Fibroblast of mammary gland (primary cell): ENCODE data around the gene KRTAP29-1.

Experiments
- DNase-seq: peaks from one replicate; pipeline ENCODE4 v3.0.0-alpha.2; 2010; ENCODE audit warnings: low read depth
- H3K4me3 ChIP-seq: 2 replicates; pipeline ENCODE4 v1.5.1; 2011; ENCODE audit warnings: low read depth, mild to moderate bottlenecking, low read length, moderate library complexity; ENCODE audit not compliant: control insufficient read depth
- TF ChIP-seq, protein P1 (sequence below): conservative IDR thresholded peaks from 2 replicates; pipeline ENCODE4 v1.5.1; 2011; ENCODE audit warnings: low read depth, low read length, inconsistent platforms; ENCODE audit not compliant: control insufficient read depth, insufficient read depth

The KRTAP29-1 gene

GRCh38 chr17:41340934-41341861, 38.5 kb upstream of the KRTAP29-1 start:
- DNase-seq = no peak
- TF ChIP-seq, protein P1, sequence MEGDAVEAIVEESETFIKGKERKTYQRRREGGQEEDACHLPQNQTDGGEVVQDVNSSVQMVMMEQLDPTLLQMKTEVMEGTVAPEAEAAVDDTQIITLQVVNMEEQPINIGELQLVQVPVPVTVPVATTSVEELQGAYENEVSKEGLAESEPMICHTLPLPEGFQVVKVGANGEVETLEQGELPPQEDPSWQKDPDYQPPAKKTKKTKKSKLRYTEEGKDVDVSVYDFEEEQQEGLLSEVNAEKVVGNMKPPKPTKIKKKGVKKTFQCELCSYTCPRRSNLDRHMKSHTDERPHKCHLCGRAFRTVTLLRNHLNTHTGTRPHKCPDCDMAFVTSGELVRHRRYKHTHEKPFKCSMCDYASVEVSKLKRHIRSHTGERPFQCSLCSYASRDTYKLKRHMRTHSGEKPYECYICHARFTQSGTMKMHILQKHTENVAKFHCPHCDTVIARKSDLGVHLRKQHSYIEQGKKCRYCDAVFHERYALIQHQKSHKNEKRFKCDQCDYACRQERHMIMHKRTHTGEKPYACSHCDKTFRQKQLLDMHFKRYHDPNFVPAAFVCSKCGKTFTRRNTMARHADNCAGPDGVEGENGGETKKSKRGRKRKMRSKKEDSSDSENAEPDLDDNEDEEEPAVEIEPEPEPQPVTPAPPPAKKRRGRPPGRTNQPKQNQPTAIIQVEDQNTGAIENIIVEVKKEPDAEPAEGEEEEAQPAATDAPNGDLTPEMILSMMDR = no peak

GRCh38 chr17:41340494-41340893, 37.8 kb upstream of the KRTAP29-1 start:
- DNase-seq = no peak
- TF ChIP-seq, protein P1 = no peak
- no peak overlapping the region for H3K4me3 ChIP-seq

More at GRCh38 chr17:41340934-41341861, 38.5 kb upstream of the KRTAP29-1 start:
- H3K4me3 ChIP-seq = no peak overlapping the region

GRCh38 chr17:41339571-41340172, 37.0 kb upstream of the KRTAP29-1 start:
- TF ChIP-seq, protein P1 = no peak
- no peak overlapping the region for H3K4me3 ChIP-seq
- no peak for DNase-seq

- TF ChIP-seq, protein P1 = no peak
- no peak for DNase-seq
- no peak overlapping the region for H3K4me3 ChIP-seq
Measured at GRCh38 chr17:41338961-41339485, 36.4 kb upstream of the KRTAP29-1 start.

DNA sequence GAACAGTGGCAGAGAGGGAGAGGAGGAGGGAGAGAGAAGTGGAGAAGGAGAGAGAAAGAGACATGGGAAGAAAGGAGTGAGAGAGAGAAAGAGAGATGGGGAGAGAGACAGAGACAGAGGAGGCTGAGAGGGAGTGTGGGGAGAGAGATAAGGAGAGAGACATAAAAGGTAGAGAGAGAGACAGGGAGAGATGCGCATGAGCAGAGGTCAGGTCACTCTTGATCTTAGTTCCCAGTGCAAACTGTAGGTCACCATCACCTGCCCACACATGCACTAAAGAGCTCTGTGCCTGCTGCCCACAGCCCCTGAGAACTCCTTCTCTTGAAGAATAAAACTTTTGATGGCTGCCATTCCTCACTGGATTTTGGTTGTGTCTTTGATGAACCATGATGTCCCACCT, 33.1 kb upstream of the KRTAP29-1 start:
- no peak overlapping the region for H3K4me3 ChIP-seq
- no peak for DNase-seq
- TF ChIP-seq, protein P1 = no peak

- DNase-seq = no peak
- TF ChIP-seq, protein P1 = no peak
- H3K4me3 ChIP-seq = no peak overlapping the region
Measured at GRCh38 chr17:41334385-41335305, 32.0 kb upstream of the KRTAP29-1 start.
